COR-L47 (cell line): Measurements from ENCODE around the gene TIMM8A.

Experiments used
- DNase-seq: peaks from one replicate; lab custom pipeline; 2025; lab: John Stamatoyannopoulos, UW

Gene TIMM8A

DNA sequence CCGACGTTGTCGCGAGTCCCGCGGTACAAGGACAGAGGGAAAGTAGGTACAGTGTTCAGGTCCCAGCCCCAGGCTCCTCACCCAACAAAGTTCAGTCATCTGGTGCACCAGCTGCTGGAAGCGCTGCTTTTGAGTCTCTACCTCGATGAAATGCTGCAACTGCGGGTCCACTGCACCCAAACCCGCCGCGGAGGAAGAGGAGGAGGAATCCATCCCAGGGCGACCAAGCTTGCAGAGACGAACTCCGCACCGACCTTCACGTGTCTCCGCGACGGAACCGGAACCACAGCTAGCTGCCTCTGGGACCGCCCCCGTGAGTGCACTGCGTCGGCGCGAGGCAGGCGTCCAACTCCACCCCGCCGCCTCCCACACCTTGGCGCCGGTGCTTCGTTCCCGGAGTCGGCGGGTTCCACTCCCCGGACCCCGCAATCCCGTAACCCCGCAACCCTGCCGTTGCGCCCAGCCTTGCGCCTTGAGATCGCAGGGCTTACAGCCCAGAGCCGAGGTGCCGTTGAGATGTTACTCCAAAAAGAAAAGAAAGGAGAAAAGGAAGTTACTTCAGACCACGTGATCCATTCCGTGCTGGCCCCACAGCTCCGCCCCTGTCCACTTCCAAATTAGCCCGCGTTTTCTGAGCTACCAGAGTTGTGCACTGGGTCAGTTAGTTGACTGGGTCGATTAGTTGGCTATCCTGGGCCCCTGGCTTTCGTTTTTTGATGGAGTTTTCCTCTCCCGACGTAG is at the start of gene TIMM8A:
Gene TIMM8A (minus strand): TSS at position 291 of the 741 bp plus-strand sequence. CDS start 78 bp downstream, at position 213.
- peak; percentile 51 for DNase-seq

- DNase-seq: no peak
These were observed 49.2 kb upstream of the TIMM8A start for GRCh38 chrX:101397779-101398178.

DNA sequence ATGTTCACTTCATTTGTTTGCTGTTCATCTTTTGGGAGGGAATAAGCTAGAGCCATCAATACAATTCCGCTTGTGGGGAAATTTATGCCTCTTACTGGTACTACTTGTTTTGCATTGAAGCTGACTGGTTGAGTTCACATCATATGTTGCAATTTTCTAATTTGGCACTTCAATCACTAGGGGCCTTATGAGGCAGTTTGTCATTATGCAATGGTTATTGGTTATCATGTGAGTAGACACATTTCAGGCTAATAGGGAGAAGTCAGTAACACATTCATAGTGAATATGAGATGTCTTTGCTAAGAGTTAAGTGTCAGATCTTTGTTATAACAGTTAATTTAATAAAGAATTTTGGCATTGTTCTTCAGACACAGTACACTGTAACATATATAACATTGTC is 47.2 kb upstream of the TIMM8A start:
- DNase-seq: no peak

- no peak for DNase-seq
These were observed 45.8 kb upstream of the TIMM8A start for GRCh38 chrX:101394372-101394771.

- DNase-seq: no peak
These were observed 45.2 kb upstream of the TIMM8A start for GRCh38 chrX:101393530-101394305.

GRCh38 chrX:101391831-101392230 is 43.3 kb upstream of the TIMM8A start:
- DNase-seq: no peak

DNA sequence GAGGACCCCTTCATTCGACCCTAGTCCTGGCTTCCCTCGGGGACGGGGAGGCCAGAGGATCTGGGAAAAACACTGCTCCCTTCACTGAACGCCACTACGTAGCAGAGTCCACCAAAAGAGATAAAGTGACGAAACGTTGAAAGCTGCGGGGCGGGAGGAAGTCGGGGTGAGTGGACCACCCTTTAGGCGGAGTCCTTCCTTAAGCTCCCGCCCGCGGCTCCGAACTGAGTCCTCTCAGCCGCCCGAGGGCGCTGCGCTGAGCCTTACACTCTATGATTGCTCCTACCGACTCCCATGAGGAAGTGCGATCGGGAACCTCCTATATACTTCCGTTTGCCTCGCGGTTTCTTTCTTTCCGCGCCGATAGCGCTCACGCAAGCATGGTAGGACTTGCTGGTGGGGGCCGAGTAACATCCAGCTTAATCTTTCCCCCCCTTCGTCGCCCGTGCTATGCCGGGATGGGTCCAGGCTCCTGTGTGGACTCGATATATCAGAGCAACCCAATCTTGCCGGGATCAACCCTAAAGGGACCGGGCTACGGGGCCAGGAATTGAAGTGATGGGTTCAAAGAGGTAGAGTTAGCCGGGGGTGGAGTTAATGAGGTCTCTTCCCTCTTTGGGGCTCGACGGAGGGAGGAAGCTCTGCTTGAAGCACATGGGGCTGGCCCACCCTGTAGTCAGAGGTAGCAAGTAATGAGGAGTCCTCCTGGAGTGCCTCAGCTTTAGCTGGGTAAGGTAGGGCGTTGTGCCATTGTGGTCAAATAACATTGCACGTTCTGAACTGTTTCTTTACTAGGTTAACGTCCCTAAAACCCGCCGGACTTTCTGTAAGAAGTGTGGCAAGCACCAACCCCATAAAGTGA is 42.4 kb upstream of the TIMM8A start, which contains the start of gene RPL36A:
Gene RPL36A (plus strand): TSS at position 348 of the 862 bp plus-strand sequence. CDS start 33 bp downstream, at position 381.
- DNase-seq: peak; percentile 84

DNA sequence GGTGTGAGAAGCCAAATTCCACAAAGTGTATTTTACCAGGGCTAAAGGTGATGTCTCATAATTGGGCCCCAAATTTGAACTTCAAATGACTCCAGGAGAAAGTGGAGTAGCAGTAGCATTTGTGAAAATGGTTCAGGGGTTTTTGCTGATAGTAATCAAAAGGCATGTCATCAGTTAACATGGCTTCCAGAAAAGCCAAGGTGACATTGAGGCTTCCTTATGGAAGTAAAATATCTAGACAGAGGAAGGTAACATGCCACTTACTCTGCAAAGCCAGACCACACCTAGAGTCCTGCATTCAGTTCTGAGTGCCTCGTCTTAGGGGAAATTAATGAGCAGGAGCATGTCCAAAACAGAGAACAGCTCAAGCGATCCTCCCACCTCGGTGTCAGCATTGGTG is 40.1 kb upstream of the TIMM8A start:
- DNase-seq: no peak

DNA sequence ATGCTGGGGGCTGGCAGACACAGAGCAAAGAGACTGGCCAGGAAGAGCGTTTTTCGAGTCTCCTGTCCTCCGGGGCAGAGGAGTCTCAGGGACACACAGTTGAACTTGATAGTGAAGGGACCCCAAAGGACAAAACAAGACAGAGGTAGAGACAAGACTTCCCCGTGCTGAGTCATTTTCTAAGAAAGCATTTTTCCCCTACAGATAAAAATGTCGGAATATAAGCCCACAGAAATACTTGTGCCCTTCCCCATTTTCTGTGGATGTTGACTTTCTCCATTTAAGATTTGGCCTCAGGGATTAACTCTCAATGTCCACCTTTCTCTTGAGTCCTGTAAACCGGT is 38.0 kb upstream of the TIMM8A start:
- no peak for DNase-seq

GRCh38 chrX:101385795-101386541 is 37.4 kb upstream of the TIMM8A start, which contains the start of gene BTK:
Gene BTK (minus strand): TSS chrX:101386191. CDS start chrX:101375284, 10,907 bp downstream.
- no peak for DNase-seq

- no peak for DNase-seq
These were observed 36.6 kb upstream of the TIMM8A start for GRCh38 chrX:101385026-101385684.

DNA sequence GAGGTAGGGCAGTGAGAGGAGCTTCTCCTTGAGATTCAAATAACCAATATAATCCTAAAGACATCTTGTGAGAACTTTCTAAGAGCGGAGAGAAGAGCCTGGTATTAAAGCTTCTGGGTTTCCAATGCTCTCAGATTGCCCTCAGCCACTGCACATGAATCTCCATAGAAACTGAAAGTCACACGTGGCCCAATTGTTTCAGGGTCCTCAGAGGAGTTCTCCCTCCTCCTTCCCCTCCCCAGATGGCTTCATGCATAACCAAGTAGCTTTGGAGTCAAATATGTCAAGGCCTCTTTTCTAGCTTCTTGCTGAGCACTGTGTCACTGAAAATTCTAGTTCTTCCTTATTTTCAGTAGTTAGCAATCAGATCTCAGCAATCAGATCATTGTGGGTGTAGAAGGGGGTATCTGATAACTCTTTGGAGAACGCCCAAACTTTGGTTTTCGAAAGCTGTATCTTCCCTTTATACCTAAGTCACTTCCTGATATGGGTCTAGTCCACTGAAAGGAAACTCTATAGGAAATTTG is 35.2 kb upstream of the TIMM8A start:
- no peak for DNase-seq

DNA sequence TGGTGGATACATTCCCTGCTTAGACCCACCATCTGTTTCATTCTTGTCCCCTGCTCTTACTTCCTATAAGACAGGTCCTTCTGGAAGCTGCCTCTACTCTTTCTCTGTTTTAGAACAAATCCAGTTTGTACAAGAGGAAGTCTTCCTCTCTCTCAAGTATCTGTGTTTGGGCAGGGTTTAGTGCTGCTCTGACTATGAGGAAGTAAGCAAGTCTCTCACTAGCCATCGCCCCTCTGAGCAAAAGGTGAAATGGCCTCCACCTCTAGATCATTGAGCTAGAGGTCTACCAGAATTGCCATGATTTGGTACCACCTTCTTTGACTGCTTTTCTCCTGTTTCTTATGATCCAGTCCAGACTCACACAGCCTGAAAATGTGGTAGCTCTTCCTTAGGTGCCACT is 29.0 kb upstream of the TIMM8A start:
- DNase-seq: no peak

- no peak for DNase-seq
These were observed 22.5 kb upstream of the TIMM8A start for GRCh38 chrX:101370888-101371504.

- DNase-seq: no peak
These were observed 21.1 kb upstream of the TIMM8A start for GRCh38 chrX:101369687-101370086.

- no peak for DNase-seq
These were observed 20.3 kb upstream of the TIMM8A start for GRCh38 chrX:101368800-101369199.

GRCh38 chrX:101365301-101365795 is 16.8 kb upstream of the TIMM8A start:
- DNase-seq: no peak

GRCh38 chrX:101362757-101363156 is 14.2 kb upstream of the TIMM8A start:
- DNase-seq: no peak

- no peak for DNase-seq
These were observed 13.6 kb upstream of the TIMM8A start for GRCh38 chrX:101362116-101362515.

DNA sequence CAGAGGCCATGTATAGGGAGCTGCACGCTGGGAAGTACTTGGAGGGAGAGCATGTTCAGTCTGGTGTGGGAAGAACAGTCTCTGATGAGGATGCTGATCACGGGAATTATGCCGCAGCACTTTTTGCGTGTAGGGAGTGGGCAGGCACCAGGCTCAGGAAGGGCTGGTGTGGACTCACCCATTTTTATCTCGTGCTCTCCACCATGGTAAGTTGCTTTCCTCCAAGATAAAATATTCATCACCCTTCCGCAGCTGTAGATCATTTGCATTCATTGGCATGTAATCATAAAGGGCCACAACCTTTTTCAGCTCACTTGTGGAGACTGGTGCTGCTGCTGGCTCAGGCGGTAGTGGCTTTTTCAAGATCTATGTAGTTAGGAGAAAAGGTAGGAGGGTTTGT is 11.8 kb upstream of the TIMM8A start:
- DNase-seq: no peak
